Measurements from ENCODE around the gene TEX52. TPM values are rescaled to one million over a fixed set of nuclear protein-coding genes. Genes with fewer than 3 reads are reported as not detected.

Gene TEX52
- total RNA-seq, 1 experiment from 2014 or later, result not detected

DNA sequence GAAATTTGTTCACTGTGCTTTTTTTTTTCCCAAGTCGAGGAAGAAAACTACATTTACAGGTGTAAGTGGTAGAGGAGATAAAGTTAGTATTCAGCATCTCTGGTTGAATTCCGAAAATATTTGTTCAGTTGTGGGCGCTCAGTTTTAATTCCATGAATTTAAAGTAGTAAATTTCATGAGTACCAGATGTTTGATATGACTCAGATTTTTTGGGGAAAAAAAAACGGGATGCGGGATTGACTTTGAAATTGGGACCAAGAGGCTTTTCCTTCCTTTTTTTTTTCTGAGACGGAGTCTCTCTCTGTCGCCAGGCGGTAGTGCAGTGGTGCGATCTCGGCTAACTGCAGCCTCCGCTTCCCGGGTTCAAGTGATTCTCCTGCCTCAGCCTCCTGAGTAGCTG is 35.4 kb upstream of the TEX52 start:
- CTCF ChIA-PET, result no interaction called here
- no TSS peak for BruUV-seq (replicated peaks)

GRCh38 chr12:2891240-2892053 is 34.6 kb upstream of the TEX52 start:
- TF ChIP-seq, protein P1, sequence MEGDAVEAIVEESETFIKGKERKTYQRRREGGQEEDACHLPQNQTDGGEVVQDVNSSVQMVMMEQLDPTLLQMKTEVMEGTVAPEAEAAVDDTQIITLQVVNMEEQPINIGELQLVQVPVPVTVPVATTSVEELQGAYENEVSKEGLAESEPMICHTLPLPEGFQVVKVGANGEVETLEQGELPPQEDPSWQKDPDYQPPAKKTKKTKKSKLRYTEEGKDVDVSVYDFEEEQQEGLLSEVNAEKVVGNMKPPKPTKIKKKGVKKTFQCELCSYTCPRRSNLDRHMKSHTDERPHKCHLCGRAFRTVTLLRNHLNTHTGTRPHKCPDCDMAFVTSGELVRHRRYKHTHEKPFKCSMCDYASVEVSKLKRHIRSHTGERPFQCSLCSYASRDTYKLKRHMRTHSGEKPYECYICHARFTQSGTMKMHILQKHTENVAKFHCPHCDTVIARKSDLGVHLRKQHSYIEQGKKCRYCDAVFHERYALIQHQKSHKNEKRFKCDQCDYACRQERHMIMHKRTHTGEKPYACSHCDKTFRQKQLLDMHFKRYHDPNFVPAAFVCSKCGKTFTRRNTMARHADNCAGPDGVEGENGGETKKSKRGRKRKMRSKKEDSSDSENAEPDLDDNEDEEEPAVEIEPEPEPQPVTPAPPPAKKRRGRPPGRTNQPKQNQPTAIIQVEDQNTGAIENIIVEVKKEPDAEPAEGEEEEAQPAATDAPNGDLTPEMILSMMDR (IDR thresholded peaks at IDR 0.05; ENCODE audit: unreplicated experiment), result no peak
- Mint-ChIP-seq H3K4me3 (ENCODE audit: low read depth, unreplicated experiment) (peak overlapping the region; percentile 93), H3K36me3 (ENCODE audit: insufficient read depth, unreplicated experiment) (peaks cover 43% of the 10 kb centered on the region), H3K9me3 (ENCODE audit: low read depth, unreplicated experiment) (no peaks in the 10 kb centered on the region), H3K27ac (ENCODE audit: unreplicated experiment) (peak overlapping the region; percentile 95), H3K27me3 (ENCODE audit: unreplicated experiment) (no peaks in the 10 kb centered on the region), H3K4me1 (ENCODE audit: low read depth, unreplicated experiment) (peaks cover 21% of the 10 kb centered on the region)
- CTCF ChIA-PET, result interaction anchor here (1.0 kb wide), 1 partner anchor 53 kb away, joined by 3 read pairs; no protein-coding TSS in a partner anchor
- DNase-seq, result peak; percentile 41
- BruUV-seq (replicated peaks), result TSS peak; percentile 28
- intact Hi-C loops (cut with micrococcal nuclease; ENCODE audit: unreplicated experiment), result loop anchor here (10.0 kb wide), 2 partner anchors 53 to 153 kb away; no protein-coding TSS in a partner anchor

More for the DNA sequence above, 35.4 kb upstream of the TEX52 start:
- intact Hi-C loops (cut with micrococcal nuclease; ENCODE audit: unreplicated experiment), result loop anchor here (10.0 kb wide), 2 partner anchors 53 to 153 kb away; no protein-coding TSS in a partner anchor
- peak overlapping the region; percentile 93 for H3K4me3 Mint-ChIP-seq (ENCODE audit: low read depth, unreplicated experiment)
- H3K27ac Mint-ChIP-seq (ENCODE audit: unreplicated experiment), result no peak overlapping the region
- peaks cover 43% of the 10 kb centered on the region for H3K36me3 Mint-ChIP-seq (ENCODE audit: insufficient read depth, unreplicated experiment)
- H3K9me3 Mint-ChIP-seq (ENCODE audit: low read depth, unreplicated experiment), result no peaks in the 10 kb centered on the region
- H3K4me1 Mint-ChIP-seq (ENCODE audit: low read depth, unreplicated experiment), result peaks cover 21% of the 10 kb centered on the region
- no peak for DNase-seq
- TF ChIP-seq, protein P1 (IDR thresholded peaks at IDR 0.05; ENCODE audit: unreplicated experiment), result no peak
- no peaks in the 10 kb centered on the region for H3K27me3 Mint-ChIP-seq (ENCODE audit: unreplicated experiment)

- TF ChIP-seq, protein P1 (IDR thresholded peaks at IDR 0.05; ENCODE audit: unreplicated experiment), result no peak
- H3K36me3 Mint-ChIP-seq (ENCODE audit: insufficient read depth, unreplicated experiment), result peaks cover 49% of the 10 kb centered on the region
- intact Hi-C loops (cut with micrococcal nuclease; ENCODE audit: unreplicated experiment), result loop anchor here (10.0 kb wide), 2 partner anchors 54 to 154 kb away; no protein-coding TSS in a partner anchor
- CTCF ChIA-PET, result interaction anchor here (0.8 to 1.4 kb wide), 5 partner anchors 13 to 54 kb away, joined by 3 to 8 read pairs (median 3); partner anchors contain the start of genes FOXM1 and RHNO1
- DNase-seq, result peak; percentile 98
- BruUV-seq (replicated peaks), result TSS peak; percentile 80
- H3K4me1 Mint-ChIP-seq (ENCODE audit: low read depth, unreplicated experiment), result peaks cover 21% of the 10 kb centered on the region
- H3K9me3 Mint-ChIP-seq (ENCODE audit: low read depth, unreplicated experiment), result no peaks in the 10 kb centered on the region
- peak within 1 kb of the TSS; percentile 93 for H3K4me3 Mint-ChIP-seq (ENCODE audit: low read depth, unreplicated experiment)
- peak within 1 kb of the TSS; percentile 95 for H3K27ac Mint-ChIP-seq (ENCODE audit: unreplicated experiment)
- no peaks in the 10 kb centered on the region for H3K27me3 Mint-ChIP-seq (ENCODE audit: unreplicated experiment)
Observed at GRCh38 chr12:2890388-2891239, 33.8 kb upstream of the TEX52 start, which contains the start of gene TULP3. Gene TULP3, plus strand, starts transcription at chr12:2890891. Its CDS starts 57 bp downstream, at chr12:2890948.

DNA sequence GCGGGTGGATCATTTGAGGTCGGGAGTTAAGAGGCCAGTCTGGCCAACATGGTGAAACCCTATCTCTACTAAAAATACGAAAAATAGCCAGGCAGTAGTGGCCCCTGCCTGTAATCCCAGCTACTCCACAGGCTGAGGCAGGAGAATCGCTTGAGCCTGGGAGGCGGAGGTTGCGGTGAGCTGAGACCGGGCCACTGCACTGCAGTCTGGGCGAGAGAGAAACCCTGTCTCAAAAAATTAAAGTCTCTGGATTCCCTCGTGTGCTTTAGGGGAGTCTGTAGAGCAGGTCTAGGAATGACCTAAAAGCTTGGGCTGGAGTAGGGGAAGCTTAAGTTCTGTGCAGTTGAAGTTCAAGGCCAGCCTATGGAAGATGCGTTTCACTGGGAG is 33.2 kb upstream of the TEX52 start:
- peaks cover 23% of the 10 kb centered on the region for H3K4me1 Mint-ChIP-seq (ENCODE audit: low read depth, unreplicated experiment)
- DNase-seq, result no peak
- CTCF ChIA-PET, result interaction anchor here (0.8 to 1.4 kb wide), 4 partner anchors 13 to 36 kb away, joined by 3 to 8 read pairs (median 3); partner anchors contain the start of genes FOXM1 and RHNO1
- peak overlapping the region; percentile 95 for H3K27ac Mint-ChIP-seq (ENCODE audit: unreplicated experiment)
- no peaks in the 10 kb centered on the region for H3K27me3 Mint-ChIP-seq (ENCODE audit: unreplicated experiment)
- intact Hi-C loops (cut with micrococcal nuclease; ENCODE audit: unreplicated experiment), result loop anchor here (10.0 kb wide), 2 partner anchors 55 to 155 kb away; no protein-coding TSS in a partner anchor
- TF ChIP-seq, protein P1 (IDR thresholded peaks at IDR 0.05; ENCODE audit: unreplicated experiment), result no peak
- peak overlapping the region; percentile 93 for H3K4me3 Mint-ChIP-seq (ENCODE audit: low read depth, unreplicated experiment)
- no TSS peak for BruUV-seq (replicated peaks)
- no peaks in the 10 kb centered on the region for H3K9me3 Mint-ChIP-seq (ENCODE audit: low read depth, unreplicated experiment)
- H3K36me3 Mint-ChIP-seq (ENCODE audit: insufficient read depth, unreplicated experiment), result peaks cover 53% of the 10 kb centered on the region
